Activated CD4-positive, alpha-beta T cell treated with anti-CD3 and anti-CD28 coated beads, Interleukin-2, amount 50 U/mL, for 1 hour (primary cell): ENCODE results near the gene CKLF.
A peak's percentile ranks its signal among the peaks of the same experiment; 100 is the strongest.
"Not testable (repeated sequence)": the region's sequence is repeated elsewhere in the genome, so short reads cannot be mapped to it uniquely, and the experiment has no call there.

Experiments
- DNase-seq: peaks from one replicate; pipeline ENCODE4 v3.0.0-alpha.2; 2020

Gene CKLF

DNA sequence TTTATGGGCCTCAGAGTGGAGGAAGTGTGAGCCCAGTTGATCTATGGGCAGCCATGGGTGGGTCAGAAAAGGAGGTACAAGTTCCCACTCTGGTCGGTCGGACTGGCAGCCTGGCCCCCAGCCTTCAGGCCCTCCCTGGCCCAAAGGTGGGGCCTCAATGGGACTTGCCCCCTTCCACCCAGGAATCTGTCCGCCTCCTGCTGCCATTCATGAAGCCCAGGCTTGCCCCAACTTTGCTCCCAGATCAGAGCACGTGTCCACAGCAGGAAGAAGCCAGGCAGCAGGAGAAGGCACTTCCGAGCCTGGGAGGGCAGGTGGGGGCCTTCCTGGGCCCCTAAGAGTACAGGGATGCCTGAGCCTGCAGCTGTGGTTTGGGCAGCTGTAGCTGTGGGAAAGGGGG is 49.1 kb downstream of the CKLF start:
- no peak for DNase-seq

DNA sequence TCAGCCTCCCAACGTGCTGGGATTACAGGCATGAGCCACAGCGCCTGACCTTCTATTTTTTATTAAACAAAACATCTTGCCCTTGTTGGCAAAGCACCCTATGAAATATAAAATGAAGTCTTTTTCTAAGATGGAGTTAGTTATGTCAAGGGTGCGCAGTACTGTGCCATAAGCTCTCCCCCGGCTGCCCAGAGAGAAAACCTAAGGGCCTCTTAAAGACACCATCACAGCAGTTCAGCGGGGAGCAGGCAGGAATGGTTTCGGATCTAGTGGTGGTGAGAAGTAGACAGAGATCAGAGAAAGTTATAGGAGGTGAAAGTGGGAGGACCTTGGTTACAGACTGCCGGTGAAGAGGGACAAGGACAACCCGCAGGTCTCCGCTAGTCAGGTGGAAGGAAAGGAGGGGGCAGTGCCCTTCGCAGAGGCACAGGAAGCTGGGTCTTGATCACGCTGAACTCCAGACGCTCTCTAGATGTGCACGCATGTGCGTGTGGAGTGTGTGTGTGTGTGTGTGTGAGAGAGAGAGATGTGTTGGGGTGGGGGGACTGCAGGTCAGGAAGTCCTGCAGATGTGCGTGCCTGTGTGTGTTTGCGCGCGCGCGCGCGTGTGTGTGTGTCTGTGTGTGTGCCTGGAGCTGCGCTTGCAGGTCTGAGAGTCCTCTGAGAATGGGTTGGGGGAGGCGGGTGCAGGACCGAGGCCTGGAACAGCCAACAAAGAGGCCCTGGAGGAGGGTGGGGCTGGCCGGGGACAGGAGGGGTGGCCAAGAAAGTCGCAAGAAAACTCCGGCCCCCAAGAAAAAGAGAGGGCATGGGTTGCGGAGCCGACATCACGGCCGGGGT is 51.4 kb downstream of the CKLF start:
- peak; percentile 70 for DNase-seq

DNA sequence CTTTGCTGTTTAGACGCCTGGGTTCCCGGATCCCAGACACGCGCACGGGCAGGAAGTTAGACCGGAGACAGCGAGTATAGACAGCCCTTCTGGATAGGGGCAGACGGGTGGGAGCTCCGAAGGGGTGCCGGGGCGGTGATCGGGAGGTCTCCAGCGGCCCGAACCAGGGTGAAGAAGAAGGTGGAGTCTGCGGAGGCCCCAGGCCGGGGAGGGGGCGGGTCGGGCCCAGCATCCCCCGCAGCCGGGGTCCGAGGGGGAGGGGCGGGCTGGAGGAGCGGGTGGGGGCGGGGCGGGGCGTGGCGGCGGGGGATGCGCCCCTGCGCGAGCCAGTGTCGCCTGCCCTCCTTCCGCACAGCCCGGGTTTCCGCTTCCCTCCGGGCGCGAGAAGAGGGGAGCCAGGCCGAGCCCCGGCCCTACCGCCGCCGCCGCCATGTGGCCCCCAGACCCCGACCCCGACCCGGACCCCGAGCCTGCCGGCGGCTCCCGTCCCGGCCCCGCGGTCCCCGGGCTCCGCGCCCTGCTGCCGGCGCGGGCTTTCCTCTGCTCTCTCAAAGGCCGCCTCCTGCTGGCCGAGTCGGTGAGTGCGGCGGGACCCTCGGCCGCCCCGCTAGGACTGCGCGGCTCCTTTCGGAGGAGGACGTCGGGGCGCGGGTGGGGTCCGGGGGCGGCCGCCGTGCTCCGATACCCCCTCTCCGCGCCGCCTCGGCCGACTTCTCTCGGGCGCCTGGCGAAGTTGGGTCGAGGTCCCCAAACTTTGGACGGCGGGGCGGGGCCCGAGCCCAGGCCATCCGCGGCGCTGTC is 52.2 kb downstream of the CKLF start, which contains the start of gene CMTM3:
TSS of gene CMTM3 (plus strand) at position 329 of the 801 bp plus-strand sequence. CDS start at position 431, 102 bp downstream.
- DNase-seq: peak; percentile 73

GRCh38 chr16:66605177-66605978 is 53.0 kb downstream of the CKLF start:
- peak; percentile 29 for DNase-seq

- no peak for DNase-seq
These were observed 53.8 kb downstream of the CKLF start for GRCh38 chr16:66605979-66606751.

GRCh38 chr16:66608241-66609138 is 56.1 kb downstream of the CKLF start:
- peak; percentile 85 for DNase-seq

GRCh38 chr16:66609139-66609510 is 56.7 kb downstream of the CKLF start:
- DNase-seq: no peak

DNA sequence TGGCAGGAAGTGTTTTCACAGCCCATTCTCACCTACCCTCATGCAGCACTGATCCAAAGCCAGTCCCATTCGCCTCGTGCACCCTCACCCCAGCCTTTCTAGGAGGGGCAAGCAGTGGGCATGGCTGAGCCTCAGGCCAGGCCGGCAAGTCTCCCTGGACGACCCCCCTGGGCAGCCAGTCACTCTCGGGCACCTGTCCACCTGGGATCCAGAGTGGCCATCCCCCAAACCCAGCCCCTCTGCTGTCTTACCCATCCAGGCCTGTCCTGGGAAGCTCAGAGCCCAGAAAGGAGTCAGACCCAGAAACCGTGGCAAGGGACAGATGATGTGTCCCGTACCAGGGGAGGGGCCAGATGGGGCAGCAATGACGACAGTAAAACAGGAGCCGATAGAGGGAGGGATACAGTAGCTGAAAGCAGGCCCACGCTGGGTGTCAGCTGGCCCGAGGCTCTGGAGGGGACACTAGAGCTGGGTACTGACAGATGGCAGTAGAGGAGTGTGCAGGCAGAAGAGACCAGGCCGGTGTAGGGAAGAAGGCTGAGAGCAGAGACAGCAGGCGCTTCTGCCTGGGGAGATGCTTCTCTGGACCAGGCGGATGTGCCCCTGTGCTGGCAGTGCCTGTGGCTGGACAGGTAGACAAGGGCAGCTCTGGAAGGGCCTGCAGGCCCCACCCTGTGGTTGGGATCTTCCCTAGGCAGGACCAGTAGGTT is 57.9 kb downstream of the CKLF start:
- no peak for DNase-seq

DNA sequence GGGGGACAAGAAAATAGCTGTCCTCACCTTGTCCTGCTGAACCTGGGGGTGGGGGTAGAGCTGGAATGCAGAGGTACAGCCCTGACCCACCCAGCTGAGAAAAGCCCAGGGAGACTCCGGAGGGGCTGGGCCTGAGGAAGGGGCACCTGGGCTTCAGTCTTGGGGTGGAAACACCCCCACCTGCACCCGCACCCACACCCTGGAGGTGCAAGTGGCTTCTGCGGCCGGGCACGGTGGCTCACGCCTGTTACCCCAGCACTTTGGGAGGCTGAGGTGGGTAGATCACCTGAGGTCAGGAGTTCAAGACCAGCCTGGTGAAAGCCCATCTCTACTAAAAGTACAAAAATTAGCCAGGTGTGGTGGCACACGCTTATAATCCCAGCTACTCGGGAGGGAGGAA is 59.5 kb downstream of the CKLF start:
- not testable (repeated sequence) for DNase-seq

- no peak for DNase-seq
These were observed 60.0 kb downstream of the CKLF start for GRCh38 chr16:66612422-66612821.

DNA sequence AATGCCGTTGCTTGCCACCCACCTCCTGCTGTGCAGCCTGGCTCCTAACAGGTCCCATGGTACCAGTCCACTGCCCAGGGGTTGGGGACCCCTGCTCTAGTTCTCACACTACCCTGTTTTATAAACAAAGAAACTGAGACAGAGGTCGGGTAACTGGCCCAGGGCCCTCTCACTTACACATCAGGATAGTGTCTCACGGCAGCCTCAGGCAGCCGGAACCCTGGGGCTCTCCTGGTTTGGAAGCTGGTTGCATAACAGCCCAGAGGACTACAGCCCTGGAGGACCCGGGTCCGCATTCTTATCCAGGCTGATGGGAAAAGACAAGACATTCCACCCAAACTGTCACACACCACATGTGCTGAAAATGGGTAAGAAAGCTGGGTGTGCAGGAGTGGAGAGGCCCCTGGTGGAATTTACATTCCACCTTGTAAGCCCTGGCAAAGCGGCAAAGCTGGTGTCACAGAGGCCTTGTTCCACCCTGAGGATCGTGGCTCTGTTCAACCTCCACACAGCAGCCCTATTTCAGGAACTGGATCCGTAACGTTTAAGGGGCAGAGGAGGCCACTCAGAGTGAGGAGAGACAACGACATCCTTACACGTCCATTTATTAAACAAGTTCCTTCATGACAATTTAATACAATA is 61.9 kb downstream of the CKLF start:
- no peak for DNase-seq
